Stimulated activated CD4-positive, alpha-beta T cell treated with anti-CD3 and anti-CD28 coated beads, Interleukin-15, amount 100 ng/mL, for 1 hour (primary cell): ENCODE measurements around the gene ZNF479.
"Not testable (repeated sequence)": the region's sequence is repeated elsewhere in the genome, so short reads cannot be mapped to it uniquely, and the experiment has no call there.

Experiments
- DNase-seq, 2 donors: peaks; one replicate each; pipeline ENCODE4 v3.0.0-alpha.2; 2020; ENCODE audit warnings: low read depth in 1 of 2, low spot score in 1 of 2

The ZNF479 gene

GRCh38 chr7:57132336-57132735, at the start of gene ZNF479:
ZNF479 (minus strand) TSS chr7:57132436; CDS start chr7:57132324, 112 bp downstream.
- not testable (repeated sequence) for DNase-seq

- DNase-seq: no peak
Observed at GRCh38 chr7:57182031-57182430, 49.8 kb upstream of the ZNF479 start.

GRCh38 chr7:57181281-57181680, 49.0 kb upstream of the ZNF479 start:
- DNase-seq: no peak

GRCh38 chr7:57179776-57180415, 47.7 kb upstream of the ZNF479 start:
- DNase-seq: no peak

- DNase-seq: no peak
Observed at GRCh38 chr7:57178768-57179139, 46.5 kb upstream of the ZNF479 start.

GRCh38 chr7:57177856-57178767, 45.9 kb upstream of the ZNF479 start:
- no peak for DNase-seq

- DNase-seq: no peak
Observed at GRCh38 chr7:57176928-57177635, 44.8 kb upstream of the ZNF479 start.

GRCh38 chr7:57165285-57165899, 33.2 kb upstream of the ZNF479 start:
- no peak for DNase-seq

GRCh38 chr7:57120123-57120784, 12.0 kb downstream of the ZNF479 start:
- DNase-seq: not testable (repeated sequence)
